ENCODE data around the gene DSCAML1. TPM values are rescaled to one million over a fixed set of nuclear protein-coding genes. Genes with fewer than 3 reads are reported as not detected.

DSCAML1 gene
- total RNA-seq, 1 experiment from 2014 or later, result 0.15 TPM

DNA sequence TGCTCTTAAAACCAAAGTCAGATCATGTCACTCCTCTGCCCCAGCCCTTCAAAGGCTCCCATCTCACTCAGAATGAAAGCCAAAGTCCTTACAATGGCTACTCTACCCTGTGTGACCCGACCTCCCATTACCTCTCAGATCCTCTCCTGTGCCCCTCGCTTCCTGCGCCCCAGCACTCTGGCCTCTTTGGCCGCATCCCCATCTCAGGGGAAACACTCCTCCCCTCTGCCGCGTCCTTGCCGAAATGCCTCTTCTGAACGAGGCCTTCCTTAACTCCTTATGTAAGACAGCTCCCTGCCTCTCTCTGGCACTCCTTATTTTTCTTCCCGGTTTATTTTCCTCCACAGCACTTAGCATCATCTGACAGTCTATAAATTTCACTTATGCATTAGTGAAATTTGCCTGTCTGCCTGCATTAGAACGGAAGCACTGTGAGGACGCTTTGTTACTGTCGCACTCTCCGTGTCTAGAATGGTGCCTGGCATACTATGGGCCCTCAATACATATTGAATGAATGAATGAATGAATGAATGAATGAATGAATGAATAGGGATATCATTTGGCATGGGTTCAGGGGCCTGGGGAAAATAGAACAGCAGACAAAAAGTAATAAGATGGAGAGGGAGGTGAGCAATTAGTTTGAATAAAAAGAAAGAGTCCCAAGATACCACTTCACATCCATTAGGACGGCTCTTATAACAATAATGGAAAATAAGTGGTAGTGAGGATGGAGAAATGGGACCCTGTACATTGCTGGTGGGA, 331.6 kb downstream of the DSCAML1 start:
- Histone ChIP-seq H3K9ac (ENCODE audit: extremely low read depth, insufficient read length, low read length) (no peak overlapping the region), H4K5ac (ENCODE audit: insufficient read length, low read depth, low read length) (no peak overlapping the region), H2BK5ac (ENCODE audit: insufficient read length, low read length) (no peak overlapping the region), H3K4ac (ENCODE audit: low read depth, low read length) (no peak overlapping the region), H3K4me1 (ENCODE audit: insufficient read depth, low read length) (no peaks in the 10 kb centered on the region), H4K20me1 (ENCODE audit: control insufficient read depth, insufficient read depth, insufficient read length) (peaks cover 2% of the 10 kb centered on the region), H2AFZ (ENCODE audit: low read length) (no peak overlapping the region), H3K18ac (ENCODE audit: insufficient read length, low read depth, low read length) (no peak overlapping the region), H2AK5ac (ENCODE audit: insufficient read length, low read length) (no peak overlapping the region), H2BK12ac (ENCODE audit: insufficient read length, low read depth, low read length) (no peak overlapping the region), H4K91ac (ENCODE audit: insufficient read length, low read depth, low read length) (no peak overlapping the region), H3K27me3 (ENCODE audit: insufficient read depth, low read length) (no peaks in the 10 kb centered on the region), H3K4me2 (ENCODE audit: insufficient read depth, insufficient read length, low read length) (no peak overlapping the region), H3K79me1 (ENCODE audit: insufficient read depth, low read depth, low read length, poor library complexity, severe bottlenecking) (no peaks in the 10 kb centered on the region), H3K23ac (ENCODE audit: insufficient read length, low read depth, low read length) (no peak overlapping the region), H3K14ac (ENCODE audit: insufficient read depth, low read length) (no peak overlapping the region), H2BK15ac (ENCODE audit: low read depth, low read length) (no peak overlapping the region), H2BK120ac (ENCODE audit: low read depth, low read length, poor library complexity, severe bottlenecking) (no peak overlapping the region), H3K23me2 (ENCODE audit: insufficient read length, low read depth, low read length, poor library complexity, severe bottlenecking) (no peaks in the 10 kb centered on the region), H2BK20ac (ENCODE audit: low read depth, low read length, poor library complexity, severe bottlenecking) (no peak overlapping the region), H3K27ac (ENCODE audit: insufficient read length, low read depth, low read length) (no peak overlapping the region), H3K56ac (ENCODE audit: insufficient read length, low read depth, low read length) (no peak overlapping the region), H3T11ph (ENCODE audit: low read length) (no peak overlapping the region), H4K8ac (replicated peaks; ENCODE audit: insufficient read length, low read depth, low read length) (no peak overlapping the region), H3K79me2 (ENCODE audit: insufficient read depth, low read length) (no peaks in the 10 kb centered on the region), H3K9me3 (ENCODE audit: control insufficient read depth, low read depth, low read length) (no peaks in the 10 kb centered on the region)
- no peak for DNase-seq
- no CpG with 5 or more reads among the region's 14 CpGs for WGBS (ENCODE audit: extremely low coverage, insufficient read length, low lambda C conversion rate)
- H3K4me1 Mint-ChIP-seq, result peaks cover 10 to 14% of the 10 kb centered on the region in 2 experiments
- no peak overlapping the region for H3K27ac Mint-ChIP-seq
- peaks cover 9% of the 10 kb centered on the region for H3K27me3 Mint-ChIP-seq (ENCODE audit: low read depth)
- no peaks in the 10 kb centered on the region for H3K36me3 Mint-ChIP-seq (ENCODE audit: insufficient read depth in 1 of 3, low read depth in 3 of 3)
- H3K4me3 Mint-ChIP-seq, result no peak overlapping the region
- no peaks in the 10 kb centered on the region for H3K9me3 Mint-ChIP-seq
- TF ChIP-seq, protein P1, sequence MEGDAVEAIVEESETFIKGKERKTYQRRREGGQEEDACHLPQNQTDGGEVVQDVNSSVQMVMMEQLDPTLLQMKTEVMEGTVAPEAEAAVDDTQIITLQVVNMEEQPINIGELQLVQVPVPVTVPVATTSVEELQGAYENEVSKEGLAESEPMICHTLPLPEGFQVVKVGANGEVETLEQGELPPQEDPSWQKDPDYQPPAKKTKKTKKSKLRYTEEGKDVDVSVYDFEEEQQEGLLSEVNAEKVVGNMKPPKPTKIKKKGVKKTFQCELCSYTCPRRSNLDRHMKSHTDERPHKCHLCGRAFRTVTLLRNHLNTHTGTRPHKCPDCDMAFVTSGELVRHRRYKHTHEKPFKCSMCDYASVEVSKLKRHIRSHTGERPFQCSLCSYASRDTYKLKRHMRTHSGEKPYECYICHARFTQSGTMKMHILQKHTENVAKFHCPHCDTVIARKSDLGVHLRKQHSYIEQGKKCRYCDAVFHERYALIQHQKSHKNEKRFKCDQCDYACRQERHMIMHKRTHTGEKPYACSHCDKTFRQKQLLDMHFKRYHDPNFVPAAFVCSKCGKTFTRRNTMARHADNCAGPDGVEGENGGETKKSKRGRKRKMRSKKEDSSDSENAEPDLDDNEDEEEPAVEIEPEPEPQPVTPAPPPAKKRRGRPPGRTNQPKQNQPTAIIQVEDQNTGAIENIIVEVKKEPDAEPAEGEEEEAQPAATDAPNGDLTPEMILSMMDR (conservative IDR thresholded peaks at IDR 0.05), result no peak

Data from H9 (cell line).